Measurements from ENCODE around the gene MCUB. TPM values are rescaled to one million over a fixed set of nuclear protein-coding genes. Genes with fewer than 3 reads are reported as not detected.

The MCUB gene
- polyA plus RNA-seq, 3 donors, result 117 to 125 (median 123) TPM

DNA sequence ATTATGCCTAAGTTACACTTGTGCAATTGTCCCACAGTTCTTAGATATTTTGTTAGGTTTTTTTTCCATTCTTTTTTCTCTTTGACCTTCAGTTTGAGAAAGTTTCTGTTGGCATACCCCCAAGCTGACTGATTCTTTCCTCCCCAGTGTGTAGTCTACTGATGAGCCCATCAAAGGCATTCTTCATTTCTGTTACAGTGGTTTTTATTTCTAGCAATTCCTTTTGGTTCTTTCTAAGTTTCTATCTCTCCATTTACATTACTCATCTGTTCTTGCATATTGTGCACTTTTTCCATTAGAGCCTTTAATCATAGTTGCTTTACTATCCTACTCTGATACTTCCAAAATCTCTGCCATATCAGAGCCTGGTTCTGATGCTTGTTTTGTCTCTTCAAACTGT is 111.3 kb downstream of the MCUB start:
- Mint-ChIP-seq H3K4me3 (no peak overlapping the region), H3K27ac (no peak overlapping the region), H3K36me3 (peaks cover 29 to 48% of the 10 kb centered on the region in 2 donors), H3K9me3 (peaks cover 0 to 11% (median 2%) of the 10 kb centered on the region in 7 donors), H3K27me3 (ENCODE audit: low read depth in 3 of 3) (peaks cover 0 to 2% (median 0%) of the 10 kb centered on the region in 3 donors), H3K4me1 (no peaks in the 10 kb centered on the region)
- no peaks in the 10 kb centered on the region for H3K4me1 ChIP-seq (ENCODE audit: control insufficient read depth in 1 of 2, insufficient read depth in 2 of 2, low read length in 2 of 2)
- no peak overlapping the region for H3K4me2 ChIP-seq (replicated peaks; ENCODE audit: extremely low read depth, low read length, poor library complexity, severe bottlenecking)
- H3K36me3 ChIP-seq (replicated peaks in 1 of 2; ENCODE audit: control insufficient read depth in 1 of 2, insufficient read depth in 2 of 2, low read length in 2 of 2), result peaks cover 4 to 28% of the 10 kb centered on the region in 2 donors
- TF ChIP-seq CTCF (IDR thresholded peaks at IDR 0.05), result no peak
- intact Hi-C loops (cut with micrococcal nuclease), result no loop called here
- no peak overlapping the region for H2AFZ ChIP-seq (ENCODE audit: insufficient read depth, low read depth, low read length, poor library complexity, severe bottlenecking)
- H3K4me3 ChIP-seq (replicated peaks in 1 of 3; ENCODE audit: low read depth in 2 of 3, low read length in 3 of 3), result no peak overlapping the region
- no peaks in the 10 kb centered on the region for H3K9me3 ChIP-seq (replicated peaks in 1 of 2; ENCODE audit: control insufficient read depth in 1 of 2, insufficient read depth in 1 of 2, low read length in 2 of 2)
- H4K20me1 ChIP-seq (ENCODE audit: insufficient read depth, low read length), result peaks cover 17% of the 10 kb centered on the region
- DNase-seq, result no peak
- H3K27ac ChIP-seq (ENCODE audit: low read depth in 1 of 2, low read length in 2 of 2), result no peak overlapping the region
- no peaks in the 10 kb centered on the region for H3K27me3 ChIP-seq (ENCODE audit: control insufficient read depth in 2 of 2, insufficient read depth in 2 of 2, low read length in 2 of 2)
- H3K79me2 ChIP-seq (ENCODE audit: insufficient read depth, low read length), result no peaks in the 10 kb centered on the region
- no peak overlapping the region for H3K9ac ChIP-seq (ENCODE audit: insufficient read depth, low read length, poor library complexity, severe bottlenecking)

- H3K36me3 Mint-ChIP-seq, result peaks cover 32 to 50% of the 10 kb centered on the region in 2 donors
These were observed 112.3 kb downstream of the MCUB start for GRCh38 chr4:109672169-109672930.

More at GRCh38 chr4:109672169-109672930, 112.3 kb downstream of the MCUB start:
- no peaks in the 10 kb centered on the region for H3K79me2 ChIP-seq (ENCODE audit: insufficient read depth, low read length)
- H3K4me2 ChIP-seq (replicated peaks; ENCODE audit: extremely low read depth, low read length, poor library complexity, severe bottlenecking), result no peak overlapping the region
- peaks cover 4 to 28% of the 10 kb centered on the region in 2 donors for H3K36me3 ChIP-seq (replicated peaks in 1 of 2; ENCODE audit: control insufficient read depth in 1 of 2, insufficient read depth in 2 of 2, low read length in 2 of 2)
- TF ChIP-seq CTCF (IDR thresholded peaks at IDR 0.05), result no peak
- H3K27me3 ChIP-seq (ENCODE audit: control insufficient read depth in 2 of 2, insufficient read depth in 2 of 2, low read length in 2 of 2), result no peaks in the 10 kb centered on the region
- H3K4me3 ChIP-seq (replicated peaks in 1 of 3; ENCODE audit: low read depth in 2 of 3, low read length in 3 of 3), result no peak overlapping the region
- no peak overlapping the region for H3K9ac ChIP-seq (ENCODE audit: insufficient read depth, low read length, poor library complexity, severe bottlenecking)
- no peaks in the 10 kb centered on the region for H3K4me1 ChIP-seq (ENCODE audit: control insufficient read depth in 1 of 2, insufficient read depth in 2 of 2, low read length in 2 of 2)
- intact Hi-C loops (cut with micrococcal nuclease), result no loop called here
- H3K27ac ChIP-seq (ENCODE audit: low read depth in 1 of 2, low read length in 2 of 2), result no peak overlapping the region
- Mint-ChIP-seq H3K27me3 (ENCODE audit: low read depth in 3 of 3) (peaks cover 0 to 2% (median 0%) of the 10 kb centered on the region in 3 donors), H3K4me3 (no peak overlapping the region), H3K27ac (no peak overlapping the region), H3K9me3 (peaks cover 0 to 11% (median 3%) of the 10 kb centered on the region in 7 donors), H3K4me1 (no peaks in the 10 kb centered on the region)
- no peak for DNase-seq
- peaks cover 15% of the 10 kb centered on the region for H4K20me1 ChIP-seq (ENCODE audit: insufficient read depth, low read length)
- no peaks in the 10 kb centered on the region for H3K9me3 ChIP-seq (replicated peaks in 1 of 2; ENCODE audit: control insufficient read depth in 1 of 2, insufficient read depth in 1 of 2, low read length in 2 of 2)
- no peak overlapping the region for H2AFZ ChIP-seq (ENCODE audit: insufficient read depth, low read depth, low read length, poor library complexity, severe bottlenecking)

Measured in CD14-positive monocyte (primary cell).